ENCODE data around the gene KREMEN2.
"Not testable (repeated sequence)": the region's sequence is repeated elsewhere in the genome, so short reads cannot be mapped to it uniquely, and the experiment has no call there.

KREMEN2 gene

DNA sequence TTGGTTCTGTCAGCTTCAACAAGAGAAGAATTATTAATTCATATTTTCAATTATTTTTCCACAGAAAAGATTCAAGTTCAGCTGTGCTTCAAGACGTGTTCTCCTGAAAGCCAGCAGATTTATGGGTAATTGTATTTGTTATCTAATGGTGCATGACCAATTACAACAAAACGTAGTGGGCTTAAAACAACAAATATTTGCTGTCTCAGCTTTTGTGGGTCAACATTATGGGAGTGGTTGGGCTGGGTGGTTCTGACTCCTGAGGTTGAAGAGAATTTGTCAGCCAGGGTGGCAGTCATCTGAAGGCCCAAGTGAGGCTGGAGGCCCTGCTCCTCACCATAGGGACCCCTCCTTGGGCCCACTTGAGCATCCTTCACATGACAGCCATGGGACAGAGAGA is 24.1 kb upstream of the KREMEN2 start:
- Histone ChIP-seq H3K9ac (ENCODE audit: low read depth in 1 of 2, low read length in 2 of 2) (no peak overlapping the region), H3K4me3 (ENCODE audit: low read length in 2 of 2) (no peak overlapping the region), H3K9me3 (ENCODE audit: control insufficient read depth in 2 of 2, low read length in 2 of 2) (no peaks in the 10 kb centered on the region), H3K27me3 (ENCODE audit: control insufficient read depth in 2 of 2, insufficient read depth in 2 of 2, low read length in 2 of 2) (no peaks in the 10 kb centered on the region), H3K36me3 (ENCODE audit: control insufficient read depth in 2 of 2, insufficient read depth in 2 of 2, low read length in 2 of 2) (peaks cover 29 to 31% of the 10 kb centered on the region in 2 donors), H3K27ac (ENCODE audit: low read depth in 2 of 2, low read length in 2 of 2) (no peak overlapping the region), H3K4me1 (ENCODE audit: control insufficient read depth in 2 of 2, insufficient read depth in 2 of 2, low read length in 2 of 2) (no peaks in the 10 kb centered on the region)

DNA sequence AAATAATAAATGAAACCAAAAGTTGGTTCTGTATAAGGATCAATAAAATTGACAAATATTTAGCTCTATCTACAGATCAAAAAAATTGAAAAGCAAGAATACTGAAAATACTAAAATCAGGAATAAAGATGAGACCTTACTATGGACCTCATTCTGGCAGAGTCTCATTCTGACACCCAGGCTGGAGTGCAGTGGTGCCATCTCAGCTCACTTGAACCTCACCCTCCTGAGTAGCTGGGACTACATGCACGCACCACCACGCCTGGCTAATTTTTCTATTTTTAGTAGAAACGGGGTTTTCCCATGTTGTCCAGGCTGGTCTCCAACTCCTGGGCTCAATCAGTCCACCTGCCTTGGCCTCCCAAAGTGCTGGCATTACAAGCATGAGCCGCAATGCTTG is 22.0 kb upstream of the KREMEN2 start:
- Histone ChIP-seq H3K27me3 (ENCODE audit: control insufficient read depth in 2 of 2, insufficient read depth in 2 of 2, low read length in 2 of 2) (no peaks in the 10 kb centered on the region), H3K36me3 (ENCODE audit: control insufficient read depth in 2 of 2, insufficient read depth in 2 of 2, low read length in 2 of 2) (peaks cover 19 to 29% of the 10 kb centered on the region in 2 donors), H3K27ac (ENCODE audit: low read depth in 2 of 2, low read length in 2 of 2) (no peak overlapping the region)

DNA sequence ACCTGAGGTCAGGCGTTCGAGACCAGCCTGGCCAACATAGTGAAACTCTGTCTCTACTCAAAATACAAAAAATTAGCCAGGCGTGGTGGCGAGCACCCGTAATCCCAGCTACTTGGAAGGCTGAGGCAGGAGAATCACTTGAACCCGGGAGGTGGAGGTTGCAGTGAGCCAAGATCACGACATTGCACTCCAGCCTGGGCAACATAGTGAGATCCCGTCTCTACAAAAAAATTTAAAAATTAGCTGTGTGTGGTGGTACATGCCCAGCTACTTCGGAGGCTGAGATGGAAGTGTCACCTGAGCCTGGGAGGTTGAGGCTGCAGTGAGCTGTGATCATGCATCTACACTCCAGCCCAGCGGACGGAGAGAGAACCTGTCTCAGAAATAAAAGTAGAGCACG is 20.4 kb upstream of the KREMEN2 start:
- H3K4me1 ChIP-seq (ENCODE audit: control insufficient read depth in 2 of 2, insufficient read depth in 2 of 2, low read length in 2 of 2); H3K4me3 ChIP-seq (ENCODE audit: low read length in 2 of 2); H3K9ac ChIP-seq (ENCODE audit: low read depth in 1 of 2, low read length in 2 of 2); H3K27me3 ChIP-seq (ENCODE audit: control insufficient read depth in 2 of 2, insufficient read depth in 2 of 2, low read length in 2 of 2); H3K27ac ChIP-seq (ENCODE audit: low read depth in 2 of 2, low read length in 2 of 2); H3K9me3 ChIP-seq (ENCODE audit: control insufficient read depth in 2 of 2, low read length in 2 of 2): not testable (repeated sequence)
- peaks cover 17 to 19% of the 10 kb centered on the region in 2 donors for H3K36me3 ChIP-seq (ENCODE audit: control insufficient read depth in 2 of 2, insufficient read depth in 2 of 2, low read length in 2 of 2)

More for the DNA sequence above, 22.0 kb upstream of the KREMEN2 start:
- Histone ChIP-seq H3K4me1 (ENCODE audit: control insufficient read depth in 2 of 2, insufficient read depth in 2 of 2, low read length in 2 of 2) (no peaks in the 10 kb centered on the region), H3K9ac (ENCODE audit: low read depth in 1 of 2, low read length in 2 of 2) (no peak overlapping the region), H3K9me3 (ENCODE audit: control insufficient read depth in 2 of 2, low read length in 2 of 2) (no peaks in the 10 kb centered on the region), H3K4me3 (ENCODE audit: low read length in 2 of 2) (no peak overlapping the region)

DNA sequence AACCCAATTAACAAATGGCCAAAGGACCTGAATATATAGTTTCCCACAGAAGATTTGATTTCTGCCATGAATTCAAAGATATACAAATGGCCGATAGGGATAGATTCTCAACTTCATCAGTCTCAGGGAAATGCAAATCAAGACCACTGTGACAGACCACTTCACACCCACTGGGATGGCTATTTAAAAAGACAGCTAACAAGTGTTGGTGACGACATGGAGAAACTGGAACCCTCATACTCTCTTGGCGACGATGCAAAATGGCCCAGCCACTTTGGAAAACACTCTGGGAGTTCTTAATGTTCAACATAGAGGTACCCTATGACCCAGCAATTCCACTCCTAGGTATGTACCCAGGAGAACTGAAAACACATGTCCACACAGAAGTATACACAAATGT is 17.4 kb upstream of the KREMEN2 start:
- no peaks in the 10 kb centered on the region for H3K9me3 ChIP-seq (ENCODE audit: control insufficient read depth in 2 of 2, low read length in 2 of 2)
- H3K27me3 ChIP-seq (ENCODE audit: control insufficient read depth in 2 of 2, insufficient read depth in 2 of 2, low read length in 2 of 2) = no peaks in the 10 kb centered on the region
- H3K36me3 ChIP-seq (ENCODE audit: control insufficient read depth in 2 of 2, insufficient read depth in 2 of 2, low read length in 2 of 2) = peaks cover 8 to 10% of the 10 kb centered on the region in 2 donors
- no peak overlapping the region for H3K9ac ChIP-seq (ENCODE audit: low read depth in 1 of 2, low read length in 2 of 2)
- no peaks in the 10 kb centered on the region for H3K4me1 ChIP-seq (ENCODE audit: control insufficient read depth in 2 of 2, insufficient read depth in 2 of 2, low read length in 2 of 2)
- H3K27ac ChIP-seq (ENCODE audit: low read depth in 2 of 2, low read length in 2 of 2) = no peak overlapping the region
- no peak overlapping the region for H3K4me3 ChIP-seq (ENCODE audit: low read length in 2 of 2)

DNA sequence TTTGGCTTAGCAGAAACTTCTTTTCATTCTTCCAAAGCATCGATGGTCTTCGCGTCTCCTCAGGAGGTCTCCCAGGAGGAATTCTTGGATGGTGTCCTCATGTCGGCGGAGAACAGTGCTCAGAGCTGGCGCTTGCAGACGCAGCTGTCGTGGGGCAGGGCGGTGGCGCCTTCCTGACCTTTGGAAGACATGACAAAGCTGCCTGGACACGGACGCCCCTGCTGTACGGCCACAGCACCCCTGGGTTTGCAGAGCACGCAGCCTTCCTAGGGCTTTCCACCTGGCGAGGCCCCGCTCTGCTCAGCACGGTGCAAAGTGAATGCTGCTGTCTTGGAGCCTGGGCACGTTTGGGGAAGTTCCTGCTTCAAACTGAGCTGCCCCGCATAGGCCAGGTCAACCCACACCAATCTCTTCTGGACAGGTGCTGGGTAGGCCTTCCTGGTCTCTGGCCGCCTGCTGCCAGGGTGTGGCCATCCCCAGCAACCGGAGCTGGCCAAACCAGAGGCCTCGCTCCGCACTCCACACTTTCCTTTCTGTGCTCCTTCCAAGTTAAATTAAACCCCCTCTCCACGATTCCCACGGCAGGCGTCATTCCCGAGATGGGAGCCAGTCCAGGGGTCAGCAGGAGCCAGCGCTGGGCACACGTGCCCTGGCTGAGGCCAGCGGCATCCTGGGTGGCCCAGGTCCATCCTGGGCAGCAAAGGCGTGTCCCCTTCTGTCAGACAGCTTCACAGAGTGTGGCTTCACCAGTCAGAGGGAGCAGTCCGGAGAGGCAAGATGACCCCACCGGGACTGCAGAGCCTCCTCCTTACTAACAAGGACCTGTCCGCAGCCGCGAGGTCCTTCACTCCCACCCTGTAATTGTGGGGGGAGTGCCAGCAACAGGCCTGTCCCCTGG is 15.0 kb upstream of the KREMEN2 start:
- Histone ChIP-seq H3K9me3 (ENCODE audit: control insufficient read depth in 2 of 2, low read length in 2 of 2) (no peaks in the 10 kb centered on the region), H3K27me3 (ENCODE audit: control insufficient read depth in 2 of 2, insufficient read depth in 2 of 2, low read length in 2 of 2) (no peaks in the 10 kb centered on the region), H3K9ac (ENCODE audit: low read depth in 1 of 2, low read length in 2 of 2) (no peak overlapping the region), H3K4me1 (ENCODE audit: control insufficient read depth in 2 of 2, insufficient read depth in 2 of 2, low read length in 2 of 2) (no peaks in the 10 kb centered on the region), H3K36me3 (ENCODE audit: control insufficient read depth in 2 of 2, insufficient read depth in 2 of 2, low read length in 2 of 2) (peaks cover 3 to 4% of the 10 kb centered on the region in 2 donors), H3K4me3 (ENCODE audit: low read length in 2 of 2) (no peak overlapping the region), H3K27ac (ENCODE audit: low read depth in 2 of 2, low read length in 2 of 2) (no peak overlapping the region)

DNA sequence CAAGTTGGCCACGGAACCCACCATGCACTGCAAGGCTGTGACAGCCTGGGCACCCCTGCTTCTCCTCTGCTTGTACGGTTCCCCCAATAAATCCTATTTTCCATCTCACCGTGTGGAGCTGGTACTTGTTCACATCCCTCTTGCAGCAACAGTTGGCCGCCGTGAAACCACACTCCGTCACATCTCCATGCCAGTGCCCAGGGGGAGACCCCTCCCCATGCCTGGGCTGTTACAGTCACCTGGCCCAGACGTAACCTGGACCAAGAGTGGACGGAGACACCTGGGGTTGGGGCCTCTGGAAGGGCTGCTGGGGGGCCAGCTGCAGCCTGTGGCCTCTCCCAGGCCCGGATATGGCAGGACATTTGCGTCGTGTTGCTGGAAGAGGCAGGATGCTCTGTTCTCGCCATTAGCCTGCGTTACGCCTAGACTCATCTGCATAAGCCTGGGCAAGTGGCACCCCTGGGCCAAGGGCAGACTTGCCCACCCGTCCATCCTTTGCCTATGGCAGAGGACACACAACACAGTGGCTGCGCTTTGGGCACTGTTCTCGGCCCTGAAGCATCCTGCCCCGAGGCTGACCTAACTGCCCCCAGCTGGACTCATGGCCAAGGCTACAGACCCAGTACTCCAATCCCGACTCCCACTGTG is 14.2 kb upstream of the KREMEN2 start:
- Histone ChIP-seq H3K4me1 (ENCODE audit: control insufficient read depth in 2 of 2, insufficient read depth in 2 of 2, low read length in 2 of 2) (no peaks in the 10 kb centered on the region), H3K9me3 (ENCODE audit: control insufficient read depth in 2 of 2, low read length in 2 of 2) (no peaks in the 10 kb centered on the region)

DNA sequence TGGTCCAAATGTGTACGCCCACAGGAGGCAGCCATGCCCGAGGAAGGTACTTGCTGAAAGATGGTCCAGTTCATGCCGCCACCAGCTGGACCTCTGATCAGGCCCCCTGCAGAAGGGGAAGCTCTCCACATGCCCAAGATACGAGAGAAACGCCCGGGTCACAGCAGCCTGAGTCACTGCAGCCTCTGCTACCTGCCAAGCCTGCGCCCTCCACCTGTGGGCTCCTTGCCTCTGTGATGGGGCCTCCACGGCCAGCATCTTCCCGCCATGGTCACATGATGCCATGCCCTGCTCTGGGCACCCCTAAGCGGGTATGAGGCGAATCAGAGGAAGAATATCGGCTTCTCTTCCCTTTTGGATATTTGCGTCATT is 13.7 kb upstream of the KREMEN2 start:
- no peak overlapping the region for H3K27ac ChIP-seq (ENCODE audit: low read depth in 2 of 2, low read length in 2 of 2)

More for the DNA sequence above, 14.2 kb upstream of the KREMEN2 start:
- no peak overlapping the region for H3K4me3 ChIP-seq (ENCODE audit: low read length in 2 of 2)
- H3K9ac ChIP-seq (ENCODE audit: low read depth in 1 of 2, low read length in 2 of 2) = no peak overlapping the region
- no peak overlapping the region for H3K27ac ChIP-seq (ENCODE audit: low read depth in 2 of 2, low read length in 2 of 2)
- peaks cover 0 to 2% of the 10 kb centered on the region in 2 donors for H3K27me3 ChIP-seq (ENCODE audit: control insufficient read depth in 2 of 2, insufficient read depth in 2 of 2, low read length in 2 of 2)
- H3K36me3 ChIP-seq (ENCODE audit: control insufficient read depth in 2 of 2, insufficient read depth in 2 of 2, low read length in 2 of 2) = peaks cover 3 to 4% of the 10 kb centered on the region in 2 donors

DNA sequence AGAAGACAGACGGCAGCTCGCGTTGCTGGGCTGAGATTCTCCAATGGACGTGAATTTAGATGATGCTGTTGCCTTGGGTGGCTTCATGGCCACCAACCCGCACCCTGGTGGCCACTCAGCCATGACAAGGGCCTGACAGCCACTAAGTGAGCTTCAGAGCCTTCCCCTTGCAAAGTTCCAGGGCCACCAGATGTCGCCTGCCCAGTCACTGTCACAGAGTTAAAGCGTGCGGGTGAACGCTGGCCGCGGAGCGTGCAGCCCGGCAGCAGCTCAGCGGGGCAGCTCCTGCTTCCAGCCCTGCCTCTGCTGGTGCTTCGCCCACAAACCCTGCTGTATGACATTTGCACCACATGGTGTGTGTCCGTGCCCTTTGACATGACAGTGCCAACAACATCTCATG is 13.3 kb upstream of the KREMEN2 start:
- H3K27ac ChIP-seq (ENCODE audit: low read depth in 2 of 2, low read length in 2 of 2) = no peak overlapping the region
- no peaks in the 10 kb centered on the region for H3K9me3 ChIP-seq (ENCODE audit: control insufficient read depth in 2 of 2, low read length in 2 of 2)
- peaks cover 3 to 4% of the 10 kb centered on the region in 2 donors for H3K36me3 ChIP-seq (ENCODE audit: control insufficient read depth in 2 of 2, insufficient read depth in 2 of 2, low read length in 2 of 2)
- peaks cover 0 to 7% of the 10 kb centered on the region in 2 donors for H3K27me3 ChIP-seq (ENCODE audit: control insufficient read depth in 2 of 2, insufficient read depth in 2 of 2, low read length in 2 of 2)
- peaks cover under 1 to 4% of the 10 kb centered on the region in 2 donors for H3K4me1 ChIP-seq (ENCODE audit: control insufficient read depth in 2 of 2, insufficient read depth in 2 of 2, low read length in 2 of 2)
- no peak overlapping the region for H3K4me3 ChIP-seq (ENCODE audit: low read length in 2 of 2)
- no peak overlapping the region for H3K9ac ChIP-seq (ENCODE audit: low read depth in 1 of 2, low read length in 2 of 2)

More for the DNA sequence above, 13.7 kb upstream of the KREMEN2 start:
- Histone ChIP-seq H3K9me3 (ENCODE audit: control insufficient read depth in 2 of 2, low read length in 2 of 2) (no peaks in the 10 kb centered on the region), H3K4me1 (ENCODE audit: control insufficient read depth in 2 of 2, insufficient read depth in 2 of 2, low read length in 2 of 2) (peaks cover 0 to 2% of the 10 kb centered on the region in 2 donors), H3K9ac (ENCODE audit: low read depth in 1 of 2, low read length in 2 of 2) (no peak overlapping the region), H3K36me3 (ENCODE audit: control insufficient read depth in 2 of 2, insufficient read depth in 2 of 2, low read length in 2 of 2) (peaks cover 3 to 4% of the 10 kb centered on the region in 2 donors), H3K4me3 (ENCODE audit: low read length in 2 of 2) (no peak overlapping the region), H3K27me3 (ENCODE audit: control insufficient read depth in 2 of 2, insufficient read depth in 2 of 2, low read length in 2 of 2) (peaks cover 0 to 6% of the 10 kb centered on the region in 2 donors)

DNA sequence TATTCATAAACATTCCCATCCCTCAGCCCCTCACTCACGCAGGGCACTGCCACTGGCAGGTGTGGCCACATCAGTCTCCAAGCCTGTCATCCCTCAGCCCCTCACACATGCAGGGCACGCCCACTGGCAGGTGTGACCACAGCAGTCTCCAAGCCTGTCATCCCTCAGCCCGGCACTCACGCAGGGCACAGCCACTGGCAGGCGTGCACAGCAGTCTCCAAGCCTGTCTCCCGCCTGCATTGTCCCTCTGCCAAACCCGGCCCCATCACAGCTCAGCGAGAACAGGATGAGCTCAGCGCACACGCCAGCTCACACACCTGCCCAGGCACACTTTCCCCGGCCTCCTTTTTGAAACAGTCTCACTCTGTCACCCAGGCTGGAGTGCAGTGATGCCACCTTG is 11.4 kb upstream of the KREMEN2 start:
- H3K9me3 ChIP-seq (ENCODE audit: control insufficient read depth in 2 of 2, low read length in 2 of 2) = no peaks in the 10 kb centered on the region
- peaks cover 0 to 12% of the 10 kb centered on the region in 2 donors for H3K27me3 ChIP-seq (ENCODE audit: control insufficient read depth in 2 of 2, insufficient read depth in 2 of 2, low read length in 2 of 2)
- H3K4me1 ChIP-seq (ENCODE audit: control insufficient read depth in 2 of 2, insufficient read depth in 2 of 2, low read length in 2 of 2) = peaks cover 4 to 8% of the 10 kb centered on the region in 2 donors
- no peak overlapping the region for H3K9ac ChIP-seq (ENCODE audit: low read depth in 1 of 2, low read length in 2 of 2)
- H3K27ac ChIP-seq (ENCODE audit: low read depth in 2 of 2, low read length in 2 of 2) = no peak overlapping the region
- H3K36me3 ChIP-seq (ENCODE audit: control insufficient read depth in 2 of 2, insufficient read depth in 2 of 2, low read length in 2 of 2) = peaks cover 3 to 4% of the 10 kb centered on the region in 2 donors
- H3K4me3 ChIP-seq (ENCODE audit: low read length in 2 of 2) = no peak overlapping the region

Data from mucosa of rectum (tissue), 2 donors.